Measurements from ENCODE around the gene CLOCK. TPM values are rescaled to one million over a fixed set of nuclear protein-coding genes. Genes with fewer than 3 reads are reported as not detected.

The CLOCK gene
- total RNA-seq, 1 donor from 2014 or later, result 20.4 TPM

GRCh38 chr4:55444827-55445226, 101.9 kb downstream of the CLOCK start:
- peak; percentile 47 for TF ChIP-seq CTCF (IDR thresholded peaks at IDR 0.05)
- H3K27ac Mint-ChIP-seq (ENCODE audit: unreplicated experiment), result no peak overlapping the region
- no peak overlapping the region for H3K4me3 Mint-ChIP-seq (ENCODE audit: unreplicated experiment)
- H3K27me3 Mint-ChIP-seq (ENCODE audit: unreplicated experiment), result no peaks in the 10 kb centered on the region
- no peak for DNase-seq (ENCODE audit: extremely low spot score, unreplicated experiment)
- H3K36me3 Mint-ChIP-seq (ENCODE audit: unreplicated experiment), result peaks cover 30% of the 10 kb centered on the region
- peaks cover 7% of the 10 kb centered on the region for H3K4me1 Mint-ChIP-seq (ENCODE audit: unreplicated experiment)
- H3K9me3 Mint-ChIP-seq (ENCODE audit: unreplicated experiment), result no peaks in the 10 kb centered on the region

- peaks cover 34% of the 10 kb centered on the region for H3K36me3 Mint-ChIP-seq (ENCODE audit: unreplicated experiment)
- no peak for DNase-seq (ENCODE audit: extremely low spot score, unreplicated experiment)
- H3K27me3 Mint-ChIP-seq (ENCODE audit: unreplicated experiment), result no peaks in the 10 kb centered on the region
- TF ChIP-seq CTCF (IDR thresholded peaks at IDR 0.05), result no peak
- H3K9me3 Mint-ChIP-seq (ENCODE audit: unreplicated experiment), result no peaks in the 10 kb centered on the region
- no peak overlapping the region for H3K4me3 Mint-ChIP-seq (ENCODE audit: unreplicated experiment)
- peaks cover 2% of the 10 kb centered on the region for H3K4me1 Mint-ChIP-seq (ENCODE audit: unreplicated experiment)
- H3K27ac Mint-ChIP-seq (ENCODE audit: unreplicated experiment), result no peak overlapping the region
Measured at GRCh38 chr4:55442541-55442940, 104.2 kb downstream of the CLOCK start.

- no peak for TF ChIP-seq CTCF (IDR thresholded peaks at IDR 0.05)
- H3K9me3 Mint-ChIP-seq (ENCODE audit: unreplicated experiment), result no peaks in the 10 kb centered on the region
- peaks cover 35% of the 10 kb centered on the region for H3K36me3 Mint-ChIP-seq (ENCODE audit: unreplicated experiment)
- H3K4me1 Mint-ChIP-seq (ENCODE audit: unreplicated experiment), result no peaks in the 10 kb centered on the region
- H3K27ac Mint-ChIP-seq (ENCODE audit: unreplicated experiment), result no peak overlapping the region
- H3K27me3 Mint-ChIP-seq (ENCODE audit: unreplicated experiment), result no peaks in the 10 kb centered on the region
- no peak for DNase-seq (ENCODE audit: extremely low spot score, unreplicated experiment)
- no peak overlapping the region for H3K4me3 Mint-ChIP-seq (ENCODE audit: unreplicated experiment)
Measured at GRCh38 chr4:55440786-55441185, 105.9 kb downstream of the CLOCK start.

- Mint-ChIP-seq H3K27ac (ENCODE audit: unreplicated experiment) (no peak overlapping the region), H3K4me3 (ENCODE audit: unreplicated experiment) (no peak overlapping the region), H3K36me3 (ENCODE audit: unreplicated experiment) (peaks cover 46% of the 10 kb centered on the region), H3K27me3 (ENCODE audit: unreplicated experiment) (no peaks in the 10 kb centered on the region), H3K9me3 (ENCODE audit: unreplicated experiment) (no peaks in the 10 kb centered on the region), H3K4me1 (ENCODE audit: unreplicated experiment) (no peaks in the 10 kb centered on the region)
- TF ChIP-seq CTCF (IDR thresholded peaks at IDR 0.05), result no peak
- no peak for DNase-seq (ENCODE audit: extremely low spot score, unreplicated experiment)
Measured at GRCh38 chr4:55439023-55439422, 107.7 kb downstream of the CLOCK start.

GRCh38 chr4:55438314-55438713, 108.4 kb downstream of the CLOCK start:
- H3K4me1 Mint-ChIP-seq (ENCODE audit: unreplicated experiment), result no peaks in the 10 kb centered on the region
- no peaks in the 10 kb centered on the region for H3K27me3 Mint-ChIP-seq (ENCODE audit: unreplicated experiment)
- H3K36me3 Mint-ChIP-seq (ENCODE audit: unreplicated experiment), result peaks cover 43% of the 10 kb centered on the region
- no peaks in the 10 kb centered on the region for H3K9me3 Mint-ChIP-seq (ENCODE audit: unreplicated experiment)
- H3K4me3 Mint-ChIP-seq (ENCODE audit: unreplicated experiment), result no peak overlapping the region
- TF ChIP-seq CTCF (IDR thresholded peaks at IDR 0.05), result no peak
- H3K27ac Mint-ChIP-seq (ENCODE audit: unreplicated experiment), result peak overlapping the region; percentile 29
- DNase-seq (ENCODE audit: extremely low spot score, unreplicated experiment), result no peak
